Suprapubic skin (tissue), 4 donors: Measurements from ENCODE around the gene ZGRF1. TPM values are rescaled to one million over a fixed set of nuclear protein-coding genes. Genes with fewer than 3 reads are reported as not detected.
"Not testable (repeated sequence)": the region's sequence is repeated elsewhere in the genome, so short reads cannot be mapped to it uniquely, and the experiment has no call there.

ENCODE experiments used
- DNase-seq, 2 donors: peaks; one replicate each; pipeline ENCODE4 v3.0.0-alpha.2; 2019; ENCODE audit warnings: low spot score in 2 of 2
- H3K27ac ChIP-seq: fragments of 200-600 bp; sonication (generic); one replicate; pipeline ENCODE4 v1.5.1; 2019
- H3K27me3 ChIP-seq: fragments of 200-600 bp; sonication (generic); one replicate; pipeline ENCODE4 v1.5.1; 2019
- H3K36me3 ChIP-seq: fragments of 200-600 bp; sonication (generic); one replicate; pipeline ENCODE4 v1.5.1; 2019
- H3K4me1 ChIP-seq: fragments of 200-600 bp; sonication (generic); one replicate; pipeline ENCODE4 v1.5.1; 2019
- H3K4me3 ChIP-seq: fragments of 200-600 bp; sonication (generic); one replicate; pipeline ENCODE4 v1.5.1; 2019; ENCODE audit warnings: mild to moderate bottlenecking
- H3K9me3 ChIP-seq: fragments of 200-600 bp; sonication (generic); one replicate; pipeline ENCODE4 v1.5.1; 2019
- EP300 ChIP-seq: sonication (generic); formaldehyde crosslinking; IDR thresholded peaks from one replicate; pipeline ENCODE4 v1.6.1; 2017; ENCODE audit warnings: antibody characterized with exemption
- POLR2A ChIP-seq, 2 donors: fragments of 450-650 bp; IDR thresholded peaks; one replicate each; pipeline ENCODE4 v1.6.1; 2017; ENCODE audit warnings: antibody characterized with exemption in 2 of 2, mild to moderate bottlenecking in 2 of 2, moderate library complexity in 2 of 2
- POLR2AphosphoS5 ChIP-seq, 3 donors: sonication (generic); formaldehyde crosslinking; IDR thresholded peaks; one replicate each; pipeline ENCODE4 v1.6.1; 2017; ENCODE audit warnings: antibody characterized with exemption in 3 of 3
- WGBS: methylation state at CpG from one replicate; pipeline ENCODE4 v1.1.5; 2018; 5-methylcytosine and 5-hydroxymethylcytosine counted together
- total RNA-seq, 4 donors: library from RNA; depleted of rRNA; stranded (reverse); fragments of >200 nt; gene quantifications; one replicate each; pipeline ENCODE4 v1.1.0, GENCODE V29; 2016
- TF ChIP-seq, protein P1 (sequence below), 2 donors: fragments of 200-600 bp in 1 of 2; fragments of 450-650 bp in 1 of 2; sonication (generic) in 1 of 2; IDR thresholded peaks; one replicate each; pipeline ENCODE4 v1.5.1; 2016 to 2019; ENCODE audit warnings: antibody characterized with exemption in 2 of 2, mild to moderate bottlenecking in 1 of 2, moderate library complexity in 1 of 2

The ZGRF1 gene
- total RNA-seq, 4 donors from 2014 or later: 2.0 to 9.7 (median 6.6) TPM

DNA sequence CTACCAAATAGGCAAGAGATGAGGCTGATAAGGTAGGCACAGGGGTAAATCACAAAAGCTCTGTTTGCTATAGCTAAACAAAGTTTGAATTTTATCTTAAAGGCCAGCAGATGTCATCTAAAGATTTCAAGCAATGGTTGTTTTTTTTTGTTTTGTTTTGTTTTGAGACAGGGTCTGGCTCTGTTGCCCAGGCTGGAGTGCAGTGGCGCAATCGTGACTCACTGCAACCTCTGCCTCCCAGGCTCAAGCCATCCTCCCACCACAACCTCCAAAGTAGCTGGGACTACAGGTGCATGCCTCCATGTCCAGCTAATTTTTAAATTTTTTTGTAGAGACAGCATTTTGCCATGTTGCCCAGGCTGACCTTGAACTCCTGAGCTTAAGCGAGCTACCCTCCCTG is 77.7 kb downstream of the ZGRF1 start:
- Histone ChIP-seq H3K4me1 (no peaks in the 10 kb centered on the region), H3K4me3 (no peak overlapping the region), H3K9me3 (no peaks in the 10 kb centered on the region), H3K27me3 (no peaks in the 10 kb centered on the region), H3K27ac (no peak overlapping the region), H3K36me3 (no peaks in the 10 kb centered on the region)
- DNase-seq: no peak
- TF ChIP-seq EP300 (no peak), POLR2AphosphoS5 (IDR thresholded peaks at IDR 0.05) (no peak), POLR2A (IDR thresholded peaks at IDR 0.05) (no peak)
- TF ChIP-seq, protein P1, sequence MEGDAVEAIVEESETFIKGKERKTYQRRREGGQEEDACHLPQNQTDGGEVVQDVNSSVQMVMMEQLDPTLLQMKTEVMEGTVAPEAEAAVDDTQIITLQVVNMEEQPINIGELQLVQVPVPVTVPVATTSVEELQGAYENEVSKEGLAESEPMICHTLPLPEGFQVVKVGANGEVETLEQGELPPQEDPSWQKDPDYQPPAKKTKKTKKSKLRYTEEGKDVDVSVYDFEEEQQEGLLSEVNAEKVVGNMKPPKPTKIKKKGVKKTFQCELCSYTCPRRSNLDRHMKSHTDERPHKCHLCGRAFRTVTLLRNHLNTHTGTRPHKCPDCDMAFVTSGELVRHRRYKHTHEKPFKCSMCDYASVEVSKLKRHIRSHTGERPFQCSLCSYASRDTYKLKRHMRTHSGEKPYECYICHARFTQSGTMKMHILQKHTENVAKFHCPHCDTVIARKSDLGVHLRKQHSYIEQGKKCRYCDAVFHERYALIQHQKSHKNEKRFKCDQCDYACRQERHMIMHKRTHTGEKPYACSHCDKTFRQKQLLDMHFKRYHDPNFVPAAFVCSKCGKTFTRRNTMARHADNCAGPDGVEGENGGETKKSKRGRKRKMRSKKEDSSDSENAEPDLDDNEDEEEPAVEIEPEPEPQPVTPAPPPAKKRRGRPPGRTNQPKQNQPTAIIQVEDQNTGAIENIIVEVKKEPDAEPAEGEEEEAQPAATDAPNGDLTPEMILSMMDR (IDR thresholded peaks at IDR 0.05): no peak
- WGBS: 93% methylated on average over 3 of the region's 3 CpGs

DNA sequence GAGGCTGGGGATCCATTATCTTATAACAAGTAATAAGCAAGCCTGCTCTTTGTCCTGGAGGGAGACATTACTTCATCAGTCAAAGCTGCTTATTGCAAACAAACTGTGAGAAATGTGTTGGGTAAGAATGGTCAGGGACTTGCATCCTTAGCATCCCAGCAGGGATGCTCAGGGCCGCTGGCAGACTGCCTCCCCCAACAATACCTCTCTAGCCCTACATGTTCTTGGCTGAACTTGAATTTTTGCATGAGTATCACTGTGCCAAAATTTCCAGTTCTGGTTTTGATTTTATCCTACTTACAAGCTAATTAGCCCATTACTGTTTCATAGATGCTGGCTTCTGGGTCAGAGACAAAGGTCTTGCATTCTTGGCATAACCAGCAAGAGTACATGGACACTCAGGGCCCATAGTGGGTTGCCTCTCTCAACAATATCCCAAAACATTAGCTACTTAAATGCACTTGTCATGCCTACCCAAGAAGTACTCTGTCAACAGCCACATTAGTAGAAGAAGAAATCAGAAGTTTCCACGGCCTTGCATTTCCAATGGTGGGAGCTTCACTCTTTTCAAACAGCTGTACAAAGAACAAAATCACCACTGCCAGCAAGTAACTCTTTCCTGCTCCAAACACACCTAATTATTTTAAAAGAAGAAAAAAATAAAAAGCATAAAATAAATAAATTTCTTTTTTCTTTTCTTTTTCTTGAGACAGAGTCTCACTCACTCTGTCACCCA is 78.9 kb downstream of the ZGRF1 start:
- Histone ChIP-seq H3K9me3 (no peaks in the 10 kb centered on the region), H3K4me3 (no peak overlapping the region), H3K4me1 (no peaks in the 10 kb centered on the region), H3K27ac (no peak overlapping the region), H3K27me3 (no peaks in the 10 kb centered on the region), H3K36me3 (no peaks in the 10 kb centered on the region)
- 89% methylated on average over 2 of the region's 2 CpGs for WGBS
- no peak for DNase-seq
- TF ChIP-seq, protein P1 (IDR thresholded peaks at IDR 0.05): no peak
- no peak for TF ChIP-seq POLR2AphosphoS5 (IDR thresholded peaks at IDR 0.05)
- no peak for TF ChIP-seq EP300
- no peak for TF ChIP-seq POLR2A (IDR thresholded peaks at IDR 0.05)

DNA sequence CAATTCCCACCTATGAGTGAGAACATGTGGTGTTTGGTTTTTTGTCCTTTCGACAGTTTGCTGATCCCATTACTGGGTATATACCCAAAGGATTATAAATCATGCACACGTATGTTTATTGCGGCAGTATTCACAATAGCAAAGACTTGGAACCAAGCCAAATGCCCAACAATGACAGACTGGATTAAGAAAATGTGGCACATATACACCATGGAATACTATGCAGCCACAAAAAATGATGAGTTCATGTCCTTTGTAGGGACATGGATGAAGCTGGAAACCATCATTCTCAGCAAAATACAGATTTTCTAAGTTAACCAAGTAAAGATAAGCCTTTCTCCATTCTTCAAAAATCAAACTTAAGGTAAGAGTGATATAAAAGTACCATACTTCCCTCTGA is 82.4 kb downstream of the ZGRF1 start:
- H3K27ac ChIP-seq, H3K9me3 ChIP-seq, H3K4me3 ChIP-seq, DNase-seq, H3K4me1 ChIP-seq, H3K36me3 ChIP-seq, H3K27me3 ChIP-seq: not testable (repeated sequence)
- WGBS: 97% methylated on average over 3 of the region's 3 CpGs

DNA sequence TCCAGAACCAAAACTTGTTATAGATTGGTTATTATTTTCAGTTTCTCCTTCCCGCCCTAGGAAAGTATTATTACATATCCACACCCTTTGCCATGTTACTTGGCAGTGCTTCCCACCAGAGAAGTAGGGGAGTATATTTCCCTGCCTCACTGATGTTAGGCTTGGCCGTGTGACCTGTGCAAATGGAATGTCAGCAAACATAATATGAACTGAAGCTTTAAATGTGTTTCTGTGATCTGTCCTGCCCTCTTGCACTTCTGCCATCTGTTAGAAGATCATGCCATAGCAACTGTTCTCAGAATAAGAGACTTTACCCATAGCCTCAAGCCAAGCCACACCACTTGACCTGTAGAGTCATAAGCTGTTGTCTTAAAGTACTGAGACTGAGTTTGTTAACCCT is 84.0 kb downstream of the ZGRF1 start:
- Histone ChIP-seq H3K4me1 (no peaks in the 10 kb centered on the region), H3K27ac (no peak overlapping the region), H3K36me3 (no peaks in the 10 kb centered on the region), H3K27me3 (no peaks in the 10 kb centered on the region), H3K4me3 (no peak overlapping the region), H3K9me3 (no peaks in the 10 kb centered on the region)
- no peak for DNase-seq
- WGBS: 29% methylated on average over 2 of the region's 2 CpGs
- TF ChIP-seq POLR2AphosphoS5 (IDR thresholded peaks at IDR 0.05) (no peak), POLR2A (IDR thresholded peaks at IDR 0.05) (no peak), EP300 (no peak)
- TF ChIP-seq, protein P1 (IDR thresholded peaks at IDR 0.05): no peak

DNA sequence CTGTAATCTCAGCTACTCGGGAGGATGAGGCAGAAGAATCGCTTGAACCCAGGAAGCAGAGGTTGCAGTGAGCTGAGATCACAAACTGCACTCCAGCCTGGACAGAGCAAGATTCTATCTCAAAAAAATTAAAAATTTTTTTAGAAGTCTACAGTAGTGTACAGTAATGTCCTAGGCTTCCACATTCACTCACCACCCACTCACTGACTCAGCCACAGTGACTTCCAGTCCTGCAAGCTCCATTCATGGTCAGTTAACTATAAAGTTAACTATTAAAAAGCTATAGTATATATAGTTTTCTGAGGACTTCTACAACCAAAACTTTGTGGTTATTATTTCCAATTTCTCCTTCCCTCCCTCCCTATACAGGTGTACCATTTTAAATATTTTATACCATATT is 86.0 kb downstream of the ZGRF1 start:
- TF ChIP-seq POLR2A (IDR thresholded peaks at IDR 0.05) (no peak), EP300 (no peak), POLR2AphosphoS5 (IDR thresholded peaks at IDR 0.05) (no peak)
- Histone ChIP-seq H3K27me3 (no peaks in the 10 kb centered on the region), H3K27ac (no peak overlapping the region), H3K4me3 (no peak overlapping the region), H3K36me3 (no peaks in the 10 kb centered on the region), H3K9me3 (no peaks in the 10 kb centered on the region), H3K4me1 (no peaks in the 10 kb centered on the region)
- WGBS: 98% methylated on average over 2 of the region's 2 CpGs
- DNase-seq: no peak

DNA sequence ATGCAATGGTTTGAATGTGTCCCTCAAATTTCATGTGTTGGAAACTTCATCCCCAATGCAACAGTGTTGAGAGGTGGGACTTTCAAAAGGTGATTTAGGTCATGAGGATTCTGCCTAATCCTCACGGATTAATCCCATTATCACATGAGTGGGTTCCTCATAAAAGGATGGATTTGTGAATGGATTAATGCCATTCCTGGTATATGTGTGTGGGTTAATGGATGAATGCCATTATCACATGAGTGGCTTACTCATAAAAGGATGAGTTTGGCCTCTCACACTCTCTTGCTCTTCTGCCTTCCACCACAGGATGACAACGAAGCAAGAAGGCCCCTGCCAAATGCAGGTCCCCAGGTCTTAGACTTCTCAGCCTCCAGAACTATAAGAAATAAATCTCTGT is 90.2 kb downstream of the ZGRF1 start:
- Histone ChIP-seq H3K4me1 (no peaks in the 10 kb centered on the region), H3K27ac (no peak overlapping the region), H3K4me3 (no peak overlapping the region), H3K36me3 (no peaks in the 10 kb centered on the region), H3K9me3 (no peaks in the 10 kb centered on the region), H3K27me3 (no peaks in the 10 kb centered on the region)
- no peak for DNase-seq
- WGBS: 80% methylated on average over 2 of the region's 2 CpGs
- TF ChIP-seq POLR2AphosphoS5 (IDR thresholded peaks at IDR 0.05) (no peak), POLR2A (IDR thresholded peaks at IDR 0.05) (no peak), EP300 (no peak)
- TF ChIP-seq, protein P1 (IDR thresholded peaks at IDR 0.05): no peak
